Epithelial cell of proximal tubule (primary cell): ENCODE data around the gene PASD1. TPM values are rescaled to one million over a fixed set of nuclear protein-coding genes. Genes with fewer than 3 reads are reported as not detected.
"Not testable (repeated sequence)": the region's sequence is repeated elsewhere in the genome, so short reads cannot be mapped to it uniquely, and the experiment has no call there.

ENCODE experiments used
- DNase-seq: peaks from one replicate; pipeline ENCODE4 v3.0.0-alpha.2; 2011; ENCODE audit warnings: low read depth
- H3K4me3 ChIP-seq: 2 replicates; pipeline ENCODE4 v1.5.1; 2011; ENCODE audit warnings: low read depth, mild to moderate bottlenecking, low read length
- CTCF ChIP-seq: conservative IDR thresholded peaks from 2 replicates; pipeline ENCODE4 v1.5.1; 2012; ENCODE audit warnings: low read depth, mild to moderate bottlenecking, low read length
- total RNA-seq: library from RNA; depleted of rRNA; stranded (reverse); fragments of >200 nt; gene quantifications from 2 replicates; pipeline ENCODE4 v1.2.3, GENCODE V29; 2015

PASD1 gene
- total RNA-seq, 1 donor from 2014 or later, result not detected

- no peak for DNase-seq
- no peak for TF ChIP-seq CTCF
- no peak overlapping the region for H3K4me3 ChIP-seq
Observed at GRCh38 chrX:151537572-151537971, 25.9 kb upstream of the PASD1 start.

- TF ChIP-seq CTCF, result no peak
- no peak overlapping the region for H3K4me3 ChIP-seq
- DNase-seq, result no peak
Observed at GRCh38 chrX:151538190-151539122, 25.0 kb upstream of the PASD1 start.

GRCh38 chrX:151543706-151544105, 19.8 kb upstream of the PASD1 start:
- no peak for DNase-seq
- no peak for TF ChIP-seq CTCF
- no peak overlapping the region for H3K4me3 ChIP-seq

- DNase-seq, H3K4me3 ChIP-seq: not testable (repeated sequence)
Observed at GRCh38 chrX:151546226-151546625, 17.2 kb upstream of the PASD1 start.

- DNase-seq, H3K4me3 ChIP-seq: not testable (repeated sequence)
Observed at GRCh38 chrX:151551176-151551575, 12.3 kb upstream of the PASD1 start.

- no peak for DNase-seq
- no peak overlapping the region for H3K4me3 ChIP-seq
- TF ChIP-seq CTCF, result no peak
Observed at GRCh38 chrX:151552743-151553142, 10.7 kb upstream of the PASD1 start.

GRCh38 chrX:151555301-151555700, 8.2 kb upstream of the PASD1 start:
- H3K4me3 ChIP-seq, DNase-seq: not testable (repeated sequence)

GRCh38 chrX:151562485-151562884, 990 bp upstream of the PASD1 start:
- not testable (repeated sequence) for H3K4me3 ChIP-seq, DNase-seq

GRCh38 chrX:151563003-151563402, 472 bp upstream of the PASD1 start:
- not testable (repeated sequence) for H3K4me3 ChIP-seq, DNase-seq

GRCh38 chrX:151564035-151564434, 560 bp downstream of the PASD1 start:
- no peak overlapping the region for H3K4me3 ChIP-seq
- no peak for TF ChIP-seq CTCF

GRCh38 chrX:151566872-151567271, 3.4 kb downstream of the PASD1 start:
- DNase-seq, result not testable (repeated sequence)

More at GRCh38 chrX:151564035-151564434, 560 bp downstream of the PASD1 start:
- no peak for DNase-seq

More at GRCh38 chrX:151566872-151567271, 3.4 kb downstream of the PASD1 start:
- H3K4me3 ChIP-seq, result not testable (repeated sequence)
